Adrenal gland (tissue), 5 donors: Measurements from ENCODE around the gene ENO1.

Source experiments
- CTCF ChIP-seq, 6 experiments: fragments of 450-650 bp in 4 of 6; fragments of 200-600 bp in 2 of 6; sonication (generic) in 1 of 6; IDR thresholded peaks; 1 replicate in 5 of 6; 2 replicates in 1 of 6; pipeline versions ENCODE4 v1.5.1 to v1.8.0; 2016 to 2021; ENCODE audit warnings: antibody characterized with exemption in 6 of 6, mild to moderate bottlenecking in 2 of 6, moderate library complexity in 1 of 6
- POLR2A ChIP-seq, 2 donors: fragments of 450-650 bp; IDR thresholded peaks; one replicate each; pipeline ENCODE4 v1.6.1; 2017; ENCODE audit warnings: antibody characterized with exemption in 2 of 2, mild to moderate bottlenecking in 2 of 2, moderate library complexity in 1 of 2
- donor health status: DM: no; HTN: no; CAD: no.

DNA sequence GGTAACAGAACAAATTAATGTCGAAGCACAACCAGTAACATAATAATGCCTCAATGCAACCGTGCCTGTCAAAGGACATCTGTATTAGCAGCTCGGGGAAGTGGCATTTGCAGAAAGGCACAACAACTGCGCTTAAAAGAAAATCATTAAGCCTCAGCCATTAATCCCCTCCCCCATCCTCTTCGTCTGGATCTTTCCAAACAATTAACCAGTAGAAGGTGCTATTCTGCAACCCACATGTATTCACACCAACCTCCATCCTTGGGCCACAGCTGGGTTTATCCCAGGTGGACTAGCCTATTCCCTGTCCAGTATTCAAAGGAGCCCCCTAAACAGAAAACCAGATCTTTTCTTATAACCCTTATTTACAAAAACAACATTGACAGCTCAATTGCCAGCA is 63.6 kb downstream of the ENO1 start:
- TF ChIP-seq CTCF (IDR thresholded peaks at IDR 0.05), result no peak
- no peak for TF ChIP-seq POLR2A (IDR thresholded peaks at IDR 0.05)
